SU-DHL-6 (cell line): Measurements from ENCODE around the gene ZBTB38.

Experiments
- H2AFZ ChIP-seq: fragments of 200-600 bp; sonication (generic); 2 replicates; pipeline ENCODE4 v1.6.1; 2014; ENCODE audit warnings: low read depth, mild to moderate bottlenecking, moderate library complexity, mixed read lengths, antibody characterized with exemption, low read length; ENCODE audit not compliant: severe bottlenecking
- H3F3A ChIP-seq: fragments of 200-600 bp; shearing (Covaris generic); 2 replicates; pipeline ENCODE4 v1.6.0; 2016; ENCODE audit warnings: antibody characterized with exemption, mild to moderate bottlenecking; ENCODE audit not compliant: insufficient read depth
- H3K27ac ChIP-seq: fragments of 200-600 bp; sonication (generic); 2 replicates; pipeline ENCODE4 v1.5.1; 2016; ENCODE audit warnings: low read depth, mild to moderate bottlenecking, low read length, moderate library complexity, mixed read lengths
- H3K27me3 ChIP-seq: fragments of 200-600 bp; sonication (generic), shearing (Covaris generic); 2 replicates; pipeline ENCODE4 v1.6.0; 2014; ENCODE audit warnings: mild to moderate bottlenecking, low read length
- H3K36me3 ChIP-seq: fragments of 200-600 bp; sonication (generic); 2 replicates; pipeline ENCODE4 v1.6.1; 2014; ENCODE audit warnings: mild to moderate bottlenecking, low read length, mixed read lengths
- H3K4me2 ChIP-seq: fragments of 300-600, 200-600 bp; shearing (Covaris generic), sonication (generic); 2 replicates; pipeline ENCODE4 v1.6.0; 2014; ENCODE audit warnings: low read length, low read depth, mild to moderate bottlenecking; ENCODE audit not compliant: poor library complexity, severe bottlenecking
- H3K4me3 ChIP-seq: fragments of 200-600 bp; sonication (generic); 2 replicates; pipeline ENCODE4 v1.5.1; 2014; ENCODE audit warnings: antibody characterized with exemption, low read length, mild to moderate bottlenecking, mixed read lengths; ENCODE audit not compliant: insufficient read depth, poor library complexity, severe bottlenecking
- H3K79me2 ChIP-seq: fragments of 200-600 bp; sonication (generic); 2 replicates; pipeline ENCODE4 v1.6.1; 2014; ENCODE audit warnings: mild to moderate bottlenecking, low read length, moderate library complexity; ENCODE audit not compliant: insufficient read depth
- H3K9ac ChIP-seq: fragments of 200-600 bp; sonication (generic); 2 replicates; pipeline ENCODE4 v1.7.0; 2014; ENCODE audit warnings: mild to moderate bottlenecking, low read length
- H3K9me2 ChIP-seq: fragments of 200-600 bp; sonication (generic); replicated peaks from 2 replicates; pipeline ENCODE4 v1.6.1; 2014; ENCODE audit warnings: low read length; ENCODE audit not compliant: insufficient read depth
- H3K9me3 ChIP-seq: fragments of 200-600 bp; sonication (generic); 2 replicates; pipeline ENCODE4 v1.6.1; 2014; ENCODE audit warnings: low read length, mixed read lengths; ENCODE audit not compliant: insufficient read depth
- H4K20me1 ChIP-seq: fragments of 200-600 bp; sonication (generic); 2 replicates; pipeline ENCODE4 v1.6.1; 2014; ENCODE audit warnings: low read depth, mild to moderate bottlenecking, antibody characterized with exemption, low read length, moderate library complexity, mixed read lengths
- CTCF ChIP-seq: fragments of 200-600 bp; sonication (generic); IDR thresholded peaks from one replicate; pipeline ENCODE4 v1.5.1; 2017; ENCODE audit warnings: antibody characterized with exemption, mild to moderate bottlenecking, low read length, moderate library complexity; ENCODE audit not compliant: insufficient read depth, poor library complexity, severe bottlenecking
- EZH2phosphoT487 ChIP-seq: fragments of 200-600 bp; sonication (generic), shearing (Covaris generic); conservative IDR thresholded peaks from 2 replicates; pipeline ENCODE4 v1.6.1; 2018; ENCODE audit warnings: mild to moderate bottlenecking, antibody characterized with exemption, low read length, moderate library complexity, mixed read lengths

The ZBTB38 gene

GRCh38 chr3:141355242-141355641 lies 13.1 kb upstream of the ZBTB38 start:
- no peak overlapping the region for H3K27ac ChIP-seq
- H3K79me2 ChIP-seq, result no peaks in the 10 kb centered on the region
- H3K4me3 ChIP-seq, result no peak overlapping the region
- no peak overlapping the region for H2AFZ ChIP-seq
- H3K9me3 ChIP-seq, result no peaks in the 10 kb centered on the region
- no peaks in the 10 kb centered on the region for H3F3A ChIP-seq
- H4K20me1 ChIP-seq, result no peaks in the 10 kb centered on the region
- H3K4me2 ChIP-seq, result no peak overlapping the region
- no peaks in the 10 kb centered on the region for H3K27me3 ChIP-seq
- H3K9me2 ChIP-seq, result no peaks in the 10 kb centered on the region
- H3K9ac ChIP-seq, result no peak overlapping the region
- no peak for TF ChIP-seq EZH2phosphoT487
- no peak for TF ChIP-seq CTCF
- H3K36me3 ChIP-seq, result no peaks in the 10 kb centered on the region

GRCh38 chr3:141356046-141356445 lies 12.3 kb upstream of the ZBTB38 start:
- no peaks in the 10 kb centered on the region for H4K20me1 ChIP-seq
- no peak overlapping the region for H3K4me2 ChIP-seq
- no peaks in the 10 kb centered on the region for H3K9me2 ChIP-seq
- H3K27me3 ChIP-seq, result no peaks in the 10 kb centered on the region
- H3K9ac ChIP-seq, result no peak overlapping the region
- no peaks in the 10 kb centered on the region for H3K79me2 ChIP-seq
- no peak overlapping the region for H3K4me3 ChIP-seq
- H2AFZ ChIP-seq, result no peak overlapping the region
- no peaks in the 10 kb centered on the region for H3K9me3 ChIP-seq
- no peaks in the 10 kb centered on the region for H3K36me3 ChIP-seq
- no peak for TF ChIP-seq CTCF
- no peaks in the 10 kb centered on the region for H3F3A ChIP-seq
- H3K27ac ChIP-seq, result no peak overlapping the region

GRCh38 chr3:141360888-141361598 lies 7.3 kb upstream of the ZBTB38 start:
- Histone ChIP-seq H3K9me2 (no peaks in the 10 kb centered on the region), H3K27me3 (no peaks in the 10 kb centered on the region), H3K4me3 (no peak overlapping the region), H3K9me3 (no peaks in the 10 kb centered on the region), H3K36me3 (0 out of 2 replicates have a peak, but pooled peaks cover 5% of the 10 kb centered on the region), H3K9ac (0 out of 2 replicates have a peak overlapping the region, but pooled peaks have one; percentile 11), H2AFZ (peak overlapping the region; percentile 70), H4K20me1 (no peaks in the 10 kb centered on the region), H3F3A (no peaks in the 10 kb centered on the region), H3K4me2 (peak overlapping the region; percentile 37), H3K27ac (no peak overlapping the region), H3K79me2 (no peaks in the 10 kb centered on the region)
- TF ChIP-seq CTCF, result peak; percentile 58
- no peak for TF ChIP-seq EZH2phosphoT487
